Measurements from ENCODE around the gene EXO5.
"Not testable (repeated sequence)": the region's sequence is repeated elsewhere in the genome, so short reads cannot be mapped to it uniquely, and the experiment has no call there.

EXO5 gene, protein sequence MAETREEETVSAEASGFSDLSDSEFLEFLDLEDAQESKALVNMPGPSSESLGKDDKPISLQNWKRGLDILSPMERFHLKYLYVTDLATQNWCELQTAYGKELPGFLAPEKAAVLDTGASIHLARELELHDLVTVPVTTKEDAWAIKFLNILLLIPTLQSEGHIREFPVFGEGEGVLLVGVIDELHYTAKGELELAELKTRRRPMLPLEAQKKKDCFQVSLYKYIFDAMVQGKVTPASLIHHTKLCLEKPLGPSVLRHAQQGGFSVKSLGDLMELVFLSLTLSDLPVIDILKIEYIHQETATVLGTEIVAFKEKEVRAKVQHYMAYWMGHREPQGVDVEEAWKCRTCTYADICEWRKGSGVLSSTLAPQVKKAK

DNA sequence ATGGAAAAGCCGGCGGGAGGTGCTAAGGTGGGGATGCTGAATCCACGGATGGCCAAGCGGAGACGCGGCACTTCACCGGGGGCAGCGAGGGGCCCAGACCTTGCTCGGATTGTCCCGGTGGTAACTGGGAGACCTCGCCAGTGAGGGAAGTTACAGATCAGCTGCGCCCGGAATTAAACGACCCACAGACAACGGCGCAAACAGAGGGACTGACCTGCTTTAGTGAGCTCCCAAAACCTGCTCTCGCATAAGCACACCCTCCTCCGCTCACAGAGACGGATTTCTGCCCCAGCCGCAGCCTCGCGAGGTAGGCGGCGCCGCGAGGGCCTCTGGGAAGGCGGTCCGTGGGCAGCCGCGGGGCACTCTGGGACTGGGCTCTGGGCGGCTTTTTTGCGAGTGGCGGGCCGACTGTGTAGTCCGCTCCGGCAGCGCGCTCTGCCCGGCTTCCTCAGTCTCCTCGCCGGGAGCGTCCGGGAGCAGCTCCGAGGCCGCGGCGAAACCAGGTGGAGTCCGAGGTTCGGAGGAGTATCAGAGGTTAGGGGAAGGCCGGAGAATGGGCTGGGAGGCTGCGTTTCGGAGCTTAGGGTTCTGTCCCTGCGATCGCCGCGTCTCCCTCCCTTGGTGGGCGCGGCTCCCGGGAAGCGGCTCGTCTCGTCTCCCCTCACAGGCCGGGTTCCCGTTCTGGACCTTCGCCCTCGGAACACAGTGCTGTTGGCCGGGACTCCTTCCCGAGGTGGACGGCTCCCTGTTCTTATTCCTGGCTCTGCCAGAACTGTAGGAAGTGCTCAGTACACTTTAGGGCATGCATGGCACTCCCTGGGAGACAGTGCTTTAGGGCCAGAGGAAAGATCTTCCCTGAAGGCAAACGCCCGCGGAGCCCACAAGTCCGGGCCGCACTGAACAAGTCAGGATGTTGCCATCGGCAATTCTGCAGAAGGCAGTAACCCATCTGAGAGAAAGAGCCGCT is at the start of gene EXO5:
Gene EXO5 (plus strand): TSS at position 393 of the 967 bp plus-strand sequence. CDS start 5,778 bp downstream, outside the sequence.
- DNase-seq: peak; percentile 52 to 81

DNA sequence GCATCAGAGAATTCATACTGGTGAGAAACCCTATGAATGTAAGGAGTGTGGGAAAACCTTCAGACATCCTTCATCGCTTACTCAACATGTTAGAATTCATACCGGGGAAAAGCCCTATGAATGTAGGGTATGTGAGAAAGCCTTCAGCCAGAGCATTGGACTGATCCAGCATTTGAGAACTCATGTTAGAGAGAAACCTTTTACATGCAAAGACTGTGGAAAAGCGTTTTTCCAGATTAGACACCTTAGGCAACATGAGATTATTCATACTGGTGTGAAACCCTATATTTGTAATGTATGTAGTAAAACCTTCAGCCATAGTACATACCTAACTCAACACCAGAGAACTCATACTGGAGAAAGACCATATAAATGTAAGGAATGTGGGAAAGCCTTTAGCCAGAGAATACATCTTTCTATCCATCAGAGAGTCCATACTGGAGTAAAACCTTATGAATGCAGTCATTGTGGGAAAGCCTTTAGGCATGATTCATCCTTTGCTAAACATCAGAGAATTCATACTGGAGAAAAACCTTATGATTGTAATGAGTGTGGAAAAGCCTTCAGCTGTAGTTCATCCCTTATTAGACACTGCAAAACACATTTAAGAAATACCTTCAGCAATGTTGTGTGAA is 45.5 kb upstream of the EXO5 start:
- DNase-seq: no peak

DNA sequence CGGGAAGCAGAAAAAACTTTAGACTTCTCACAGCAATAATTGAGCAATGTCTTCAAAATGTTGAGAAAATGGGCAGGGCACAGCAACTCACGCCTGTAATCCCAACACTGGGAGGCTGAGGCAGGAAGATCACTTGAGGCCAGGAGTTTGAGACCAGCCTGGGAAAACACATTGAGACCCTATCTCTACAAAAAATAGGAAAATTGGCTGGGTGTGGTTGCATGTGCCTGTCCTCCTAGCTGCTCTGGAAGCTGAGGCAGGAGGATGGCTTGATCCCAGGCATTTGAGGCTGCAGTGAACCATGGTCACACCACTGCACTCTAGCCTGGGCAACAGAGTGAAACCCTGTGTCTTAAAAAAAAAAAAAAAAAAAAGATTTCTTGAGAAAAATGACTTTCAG is 39.2 kb upstream of the EXO5 start:
- no peak for DNase-seq

DNA sequence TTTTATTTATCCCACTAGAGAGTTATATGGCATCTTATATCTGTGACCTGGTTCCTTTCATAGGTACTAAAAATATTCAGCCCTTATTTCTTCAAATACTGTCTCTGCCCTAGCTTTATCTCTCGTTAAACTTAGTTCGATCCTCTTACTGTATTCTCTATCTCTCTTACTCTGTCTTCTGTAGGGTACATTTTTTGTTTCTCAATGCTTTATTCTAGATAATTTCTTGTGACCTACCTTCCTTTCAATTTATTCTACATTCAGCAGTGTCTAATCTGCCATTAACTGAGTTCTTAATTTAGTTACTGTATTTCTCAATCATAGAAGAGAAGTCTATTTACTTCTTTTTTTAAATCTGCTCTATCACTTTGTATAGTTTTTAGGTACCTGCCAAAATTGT is 33.3 kb upstream of the EXO5 start:
- no peak for DNase-seq

DNA sequence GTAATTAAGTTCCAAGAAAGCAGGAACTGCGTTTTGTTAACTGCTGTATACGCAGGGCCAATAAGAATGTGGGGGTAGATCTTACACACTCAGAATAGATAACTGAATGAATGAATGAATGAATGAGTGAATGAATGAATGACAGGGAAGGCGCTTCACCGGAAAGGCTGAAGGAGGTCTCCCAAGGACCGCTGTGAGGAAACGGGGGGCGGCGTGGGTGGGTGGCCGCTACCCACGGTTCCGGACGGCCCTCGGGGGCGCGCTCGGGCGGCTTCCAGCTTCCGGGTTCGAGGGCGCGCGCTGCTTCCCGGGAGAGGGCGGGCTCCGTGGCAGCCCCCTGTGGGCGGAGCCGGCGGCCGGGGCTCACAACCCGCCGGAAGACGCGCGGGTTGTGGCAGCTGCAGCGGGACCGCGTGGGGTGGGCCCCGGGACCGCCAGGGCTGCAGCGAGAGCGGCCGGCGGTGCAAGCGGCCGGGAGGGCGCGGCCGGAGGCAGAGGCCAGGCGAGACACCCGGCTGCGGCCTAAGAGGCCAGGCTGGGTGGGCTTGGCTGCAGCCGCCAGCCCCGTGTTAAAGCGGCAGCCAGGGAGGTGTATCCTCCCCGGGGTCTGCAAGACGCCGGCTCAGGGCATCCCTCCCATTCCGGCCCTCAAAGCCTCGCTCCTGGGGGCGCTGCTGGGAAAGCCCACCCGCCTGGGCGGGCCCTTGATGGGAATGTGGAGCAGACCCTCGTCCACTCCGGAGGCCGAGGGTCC is 31.5 kb upstream of the EXO5 start, which contains the start of gene ZFP69:
Gene ZFP69 (plus strand): TSS at position 367 of the 754 bp plus-strand sequence. CDS start 2,072 bp downstream, outside the sequence.
- DNase-seq: peak in 1 of 2 donors; percentile 55

DNA sequence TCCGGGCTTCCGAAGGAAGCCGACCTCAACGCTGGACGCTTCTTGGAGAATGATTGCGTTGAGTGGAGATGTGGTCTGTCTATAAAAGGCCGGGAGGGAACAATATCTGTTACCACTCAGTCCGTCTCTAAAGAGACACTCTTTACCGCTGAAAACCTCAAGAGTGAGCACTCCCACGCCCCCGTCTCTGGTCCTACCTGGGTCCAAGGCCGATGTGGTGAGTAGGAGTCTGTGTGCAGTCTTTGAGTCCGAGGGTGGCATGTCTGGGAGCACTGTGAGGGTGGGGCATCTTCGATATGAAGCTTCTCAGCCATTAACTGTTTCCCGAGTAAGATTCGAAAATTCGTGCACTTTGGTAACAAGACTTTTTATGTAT is 30.9 kb upstream of the EXO5 start:
- no peak for DNase-seq

DNA sequence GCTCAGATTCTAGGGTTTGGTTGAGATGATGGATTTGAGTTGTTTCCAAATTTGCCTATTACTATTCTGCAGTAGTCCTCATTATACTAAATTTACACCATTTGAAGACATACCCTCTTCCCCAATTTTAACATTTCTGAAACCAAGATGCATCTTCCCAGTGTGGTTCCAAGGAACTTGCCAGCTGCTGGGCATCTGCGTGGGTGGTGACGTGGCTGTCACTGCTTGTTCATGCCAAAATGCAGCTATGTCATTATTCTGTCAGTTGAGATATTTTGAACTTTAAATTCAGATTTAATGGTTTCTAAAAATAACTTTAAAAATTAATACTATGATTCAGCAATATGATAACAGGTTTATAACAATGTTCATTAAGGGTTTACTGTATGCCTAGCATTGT is 30.3 kb upstream of the EXO5 start:
- no peak for DNase-seq

DNA sequence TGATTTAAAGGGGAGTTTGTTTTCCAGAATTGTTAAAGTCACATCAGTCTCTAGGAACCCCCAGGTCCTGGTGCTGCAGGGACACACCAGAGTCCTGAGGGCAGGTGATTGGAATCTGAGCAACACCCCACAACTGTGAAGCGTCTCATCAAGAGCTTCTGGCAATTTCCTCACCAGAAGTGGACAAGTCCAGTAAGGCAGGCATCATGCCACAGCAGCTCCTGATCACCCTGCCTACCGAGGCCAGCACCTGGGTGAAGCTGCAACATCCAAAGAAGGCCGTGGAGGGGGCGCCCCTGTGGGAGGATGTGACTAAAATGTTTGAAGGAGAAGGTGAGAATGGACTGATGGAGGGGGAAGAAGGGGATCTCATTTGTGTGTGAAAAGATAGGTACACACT is 29.4 kb upstream of the EXO5 start:
- DNase-seq: no peak

DNA sequence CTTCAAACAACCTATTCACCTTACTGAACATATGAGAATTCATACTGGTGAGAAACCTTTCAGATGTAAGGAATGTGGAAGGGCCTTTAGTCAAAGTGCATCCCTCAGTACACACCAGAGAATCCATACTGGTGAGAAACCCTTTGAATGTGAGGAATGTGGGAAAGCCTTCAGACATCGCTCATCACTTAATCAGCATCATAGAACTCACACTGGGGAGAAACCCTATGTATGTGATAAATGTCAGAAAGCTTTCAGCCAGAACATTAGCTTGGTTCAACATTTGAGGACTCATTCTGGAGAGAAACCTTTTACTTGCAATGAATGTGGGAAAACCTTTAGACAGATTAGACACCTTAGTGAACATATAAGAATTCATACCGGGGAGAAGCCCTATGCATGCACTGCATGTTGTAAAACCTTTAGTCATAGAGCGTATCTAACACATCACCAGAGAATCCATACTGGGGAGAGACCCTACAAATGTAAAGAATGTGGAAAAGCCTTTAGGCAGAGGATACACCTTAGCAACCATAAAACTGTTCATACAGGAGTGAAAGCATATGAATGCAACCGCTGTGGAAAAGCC is 13.2 kb upstream of the EXO5 start:
- DNase-seq: no peak

DNA sequence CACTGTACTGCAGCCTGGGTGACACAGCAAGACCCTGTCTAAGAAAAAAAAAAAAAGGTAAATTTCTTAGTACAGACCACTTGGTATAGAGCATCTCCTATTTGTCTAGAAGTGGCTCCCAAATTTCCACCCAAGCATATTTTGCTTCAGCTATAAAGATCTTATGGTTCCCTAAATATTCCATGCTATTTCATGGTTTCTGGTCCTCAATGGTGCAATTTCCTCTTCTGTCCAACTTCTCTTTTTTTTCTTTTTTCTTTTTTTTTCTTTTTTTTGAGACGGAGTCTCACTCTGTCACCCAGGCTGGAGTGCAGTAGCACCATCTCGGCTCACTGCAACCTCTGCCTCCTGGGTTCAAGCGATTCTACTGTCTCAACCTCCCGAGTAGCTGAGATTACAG is 5.9 kb upstream of the EXO5 start:
- DNase-seq: not testable (repeated sequence)

DNA sequence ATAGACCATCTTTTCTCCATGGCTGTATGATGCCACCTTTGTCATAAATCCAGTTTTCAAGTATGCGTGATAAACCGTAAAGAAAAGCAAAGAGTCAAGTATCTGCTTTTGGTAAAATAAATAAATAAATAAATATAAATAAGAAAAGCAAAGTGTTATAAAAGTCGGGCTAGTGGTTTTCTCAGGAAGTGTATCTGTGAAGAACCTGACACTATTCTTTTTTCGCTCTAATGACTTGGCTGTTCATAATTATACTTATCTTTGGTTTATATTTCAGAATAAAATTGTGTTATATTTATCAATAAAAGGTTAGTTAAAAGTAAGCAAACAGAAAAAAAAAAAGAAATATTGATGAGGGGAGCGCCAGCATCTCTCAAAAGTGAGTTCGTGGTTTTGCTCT is 594 bp upstream of the EXO5 start:
- no peak for DNase-seq

DNA sequence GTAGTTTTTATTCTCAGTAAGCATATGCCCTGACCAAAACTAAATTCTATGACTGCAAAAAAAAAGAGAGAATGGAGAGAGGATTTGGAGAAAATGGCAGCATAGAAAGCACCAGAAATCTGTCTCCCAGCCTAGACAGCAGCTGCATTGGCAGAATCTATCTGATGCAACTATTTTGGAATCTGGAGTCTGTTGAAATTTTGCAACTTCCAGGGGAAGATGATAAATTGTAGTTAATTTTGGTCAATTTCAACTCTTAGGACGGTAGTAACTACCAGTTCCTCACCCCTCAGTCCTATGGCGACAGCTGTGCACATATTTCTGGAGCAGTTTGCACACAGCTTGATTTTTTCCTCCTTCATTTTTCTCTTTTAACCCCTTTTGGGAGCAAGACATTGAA is 10.9 kb downstream of the EXO5 start:
- no peak for DNase-seq

DNA sequence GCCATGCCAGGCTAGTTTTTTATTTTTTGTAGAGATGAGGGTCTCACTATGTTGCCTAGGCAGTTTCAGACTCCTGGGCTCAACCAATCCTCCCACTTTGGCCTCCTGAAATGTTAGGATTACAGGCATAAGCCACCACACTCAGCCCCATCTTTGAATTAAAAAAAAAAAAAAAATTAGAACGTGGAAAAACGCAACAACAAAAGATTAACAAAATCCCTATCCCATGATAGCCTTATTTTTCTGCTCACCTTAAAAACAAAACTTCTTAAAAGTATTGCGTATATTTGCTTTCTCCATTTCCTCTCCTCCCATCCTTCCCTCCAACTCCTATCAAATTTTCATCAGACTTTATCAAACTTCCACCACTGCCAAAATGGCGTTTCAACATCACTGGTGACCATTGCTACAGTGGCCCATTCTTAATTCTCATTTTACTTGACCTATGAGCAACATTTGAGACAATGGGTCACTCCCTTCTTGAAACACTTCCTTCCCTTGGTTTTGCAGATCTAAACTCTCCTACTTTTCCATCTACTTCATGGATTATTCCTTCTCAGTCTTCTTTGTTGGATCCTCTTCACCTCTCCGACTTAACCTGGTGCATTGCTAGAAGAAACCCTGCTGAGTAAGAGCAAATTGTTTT is 22.3 kb downstream of the EXO5 start:
- peak in 1 of 2 donors; percentile 67 for DNase-seq

DNA sequence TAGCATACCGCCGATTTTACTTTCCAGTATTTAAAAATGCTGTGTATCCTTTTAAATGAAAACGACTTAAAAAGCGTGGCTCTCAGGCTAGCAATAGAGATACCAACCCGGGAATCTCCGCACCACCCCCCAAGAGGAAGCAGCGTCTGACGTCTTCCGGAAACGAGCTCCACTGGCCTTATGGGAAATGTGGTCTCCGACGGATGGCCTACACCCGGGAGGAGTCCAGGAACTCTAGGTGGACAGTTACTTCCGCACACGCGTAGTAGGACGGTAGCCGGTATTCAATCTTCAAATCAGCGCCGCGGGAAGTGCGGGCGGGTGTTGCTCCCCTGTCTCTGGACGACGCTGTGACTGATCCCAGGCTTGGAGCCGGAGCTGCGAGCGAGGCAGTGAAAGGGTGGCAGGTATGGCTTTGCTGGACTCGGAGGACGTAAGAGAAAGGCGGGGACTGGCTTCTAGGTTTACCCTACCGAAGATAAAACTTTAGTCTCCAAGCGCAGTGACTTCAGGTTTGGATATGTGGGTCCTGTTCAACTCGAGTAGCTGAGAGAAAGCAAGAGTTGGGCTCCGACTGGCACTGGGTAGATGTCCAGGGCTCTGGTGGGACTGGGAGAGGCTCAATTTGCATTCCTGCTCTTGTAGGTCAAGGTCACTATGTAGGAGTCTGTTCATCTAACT is 23.0 kb downstream of the EXO5 start, which contains the start of gene ZNF684:
Gene ZNF684 (plus strand): TSS at position 257 of the 681 bp plus-strand sequence. CDS start 1,530 bp downstream, outside the sequence.
- DNase-seq: peak; percentile 85 to 95

DNA sequence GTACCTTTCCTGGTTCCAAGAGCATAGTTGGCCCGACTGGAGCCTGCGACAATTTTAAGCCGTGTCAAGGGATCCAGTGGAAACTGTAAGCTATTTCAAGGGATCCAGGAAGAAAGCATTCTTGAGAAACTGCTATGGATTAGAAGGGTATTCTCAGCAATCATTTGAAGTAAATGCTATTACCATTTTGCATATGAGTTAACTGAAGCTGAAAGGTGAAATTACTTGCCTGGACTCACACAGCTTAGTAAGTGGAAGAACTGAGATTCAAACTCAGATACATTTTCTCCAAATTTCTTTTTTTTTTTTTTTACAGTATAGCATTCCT is 23.5 kb downstream of the EXO5 start:
- no peak for DNase-seq

DNA sequence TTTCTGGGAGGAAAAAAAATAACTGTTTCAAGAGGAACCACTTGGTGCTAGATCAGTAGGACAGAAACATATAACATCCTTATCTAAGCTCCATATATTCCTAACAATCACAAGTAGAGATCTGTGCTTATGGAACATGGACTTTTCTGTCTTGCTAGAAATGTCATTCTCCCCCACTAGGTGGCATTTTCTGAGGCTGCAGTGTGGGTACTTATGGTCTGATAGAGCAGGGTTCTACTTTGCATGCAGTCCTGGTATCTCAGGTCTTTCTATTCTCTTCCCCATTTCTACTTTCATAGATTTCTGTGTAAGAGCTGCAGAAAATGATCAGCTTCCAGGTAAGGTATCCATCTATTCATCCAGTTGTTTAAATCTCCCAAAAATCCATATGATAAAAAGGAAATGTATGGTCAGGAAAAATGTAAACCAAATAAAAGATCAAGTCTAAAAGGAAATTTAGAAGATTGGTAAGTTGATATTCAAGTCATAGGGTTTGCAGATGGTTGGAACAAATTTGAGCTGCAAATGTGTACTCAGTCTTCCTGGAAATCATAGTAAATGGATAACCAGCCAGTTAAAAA is 24.4 kb downstream of the EXO5 start:
- DNase-seq: peak; percentile 2 to 23

DNA sequence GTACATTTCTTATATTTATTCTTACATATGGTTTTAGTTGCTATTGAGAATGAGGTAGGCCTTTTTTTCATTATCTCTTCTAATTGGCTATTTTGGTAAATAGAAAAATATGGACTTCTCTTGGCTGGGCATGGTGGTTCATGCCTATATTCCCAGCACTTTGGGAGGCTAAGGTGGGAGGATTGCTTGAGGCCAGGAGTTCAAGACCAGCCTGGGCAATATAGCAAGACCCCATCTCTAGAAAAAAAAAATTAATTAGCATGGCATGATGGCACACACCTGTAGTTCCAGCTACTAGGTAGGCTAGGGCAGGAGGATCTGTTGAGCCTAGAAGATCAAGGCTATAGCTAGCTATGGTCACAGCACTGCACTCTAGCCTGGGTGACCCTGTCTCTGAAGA is 26.0 kb downstream of the EXO5 start:
- no peak for DNase-seq

DNA sequence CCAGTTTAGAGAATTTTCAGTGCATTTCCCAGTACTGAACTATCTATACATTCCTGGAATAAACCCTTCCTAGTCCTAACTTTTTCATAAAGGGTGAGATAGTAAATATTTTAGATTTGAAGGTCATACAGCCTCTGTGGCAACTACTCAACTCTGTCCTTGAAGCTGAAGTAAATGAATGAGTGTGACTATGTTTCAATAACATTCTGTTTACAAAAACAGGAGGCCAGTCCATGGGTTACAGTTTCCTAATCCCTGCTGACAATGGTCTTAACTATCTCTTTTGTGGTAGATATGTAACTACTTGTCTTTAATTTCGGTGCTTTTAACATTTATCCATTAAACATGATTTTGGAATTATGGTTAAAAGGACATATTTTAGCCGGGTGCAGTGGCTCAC is 27.2 kb downstream of the EXO5 start:
- no peak for DNase-seq

DNA sequence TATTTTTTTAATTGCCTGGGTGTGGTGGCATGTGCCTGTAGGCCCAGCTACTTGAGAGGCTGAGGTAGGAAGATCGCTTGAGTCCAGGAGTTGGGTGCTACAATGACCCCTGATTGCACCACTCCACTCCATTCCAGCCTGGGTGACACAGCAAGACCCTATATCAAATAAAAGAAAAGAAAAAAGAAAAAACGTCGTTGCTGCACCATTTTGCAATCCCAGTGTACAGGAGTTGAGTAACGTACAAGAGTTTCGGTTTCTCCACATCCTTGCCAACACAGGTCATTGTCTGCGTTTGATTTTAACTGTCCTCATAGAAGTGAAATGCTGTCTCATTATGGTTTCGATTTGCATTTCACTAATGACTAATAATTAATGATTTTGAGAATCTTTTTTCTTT is 30.8 kb downstream of the EXO5 start:
- no peak for DNase-seq

DNA sequence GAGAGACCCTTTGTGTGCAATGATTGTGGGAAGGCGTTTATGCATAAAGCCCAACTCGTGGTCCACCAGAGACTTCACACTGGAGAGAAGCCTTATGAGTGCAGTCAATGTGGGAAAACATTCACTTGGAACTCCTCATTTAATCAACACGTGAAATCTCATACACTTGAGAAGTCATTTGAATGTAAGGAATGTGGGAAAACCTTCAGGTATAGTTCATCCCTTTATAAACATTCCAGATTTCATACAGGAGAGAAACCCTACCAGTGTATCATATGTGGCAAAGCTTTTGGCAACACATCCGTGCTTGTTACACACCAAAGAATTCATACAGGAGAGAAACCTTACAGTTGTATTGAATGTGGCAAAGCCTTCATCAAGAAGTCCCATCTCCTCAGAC is 38.4 kb downstream of the EXO5 start:
- DNase-seq: no peak

DNA sequence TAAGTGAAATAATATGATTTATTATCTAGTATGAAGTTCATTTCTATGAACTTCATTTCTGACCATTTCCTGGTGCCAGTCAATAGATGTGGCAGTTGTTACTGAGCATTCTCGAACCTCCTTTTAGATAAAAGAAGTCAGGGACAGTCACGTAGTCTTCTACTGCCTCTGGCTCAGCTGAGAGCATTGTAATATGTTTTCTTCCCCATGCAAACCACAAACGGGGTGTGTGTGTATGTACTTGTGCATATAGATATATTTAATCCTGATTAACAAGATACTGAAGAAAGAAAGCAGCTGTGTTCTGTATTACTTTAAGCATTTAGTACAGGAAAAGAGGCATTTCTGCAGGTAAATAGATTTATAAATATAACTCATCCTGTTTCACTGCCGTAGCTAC is 44.5 kb downstream of the EXO5 start:
- DNase-seq: no peak
